WTC11 (cell line): ENCODE data around the gene PCDHB8. TPM values are rescaled to one million over a fixed set of nuclear protein-coding genes. Genes with fewer than 3 reads are reported as not detected.
"Not testable (repeated sequence)": the region's sequence is repeated elsewhere in the genome, so short reads cannot be mapped to it uniquely, and the experiment has no call there.

Source experiments
- ATAC-seq: fragments of 200-7000 bp; cut with Tn5 transposase; 2 replicates; pipeline ENCODE4 v1.10.0; 2021; ENCODE audit warnings: mild to moderate bottlenecking, moderate library complexity
- CTCF ChIA-PET: fragments of 300-600 bp; sonication (Branson Sonifier 250); formaldehyde crosslinking; loops from one replicate; lab custom pipeline; 2021; ENCODE audit warnings: antibody characterized with exemption; lab: Charles Lee
- POLR2A ChIA-PET: fragments of 350-600 bp; sonication (Branson Sonifier 250); formaldehyde crosslinking; loops from one replicate; lab custom pipeline; 2021; ENCODE audit warnings: antibody characterized with exemption; lab: Charles Lee
- DNase-seq: peaks from one replicate; pipeline ENCODE4 v3.0.0; 2021; ENCODE audit warnings: low spot score
- H3K27ac Mint-ChIP-seq: 2 replicates; pipeline ENCODE4 v1.8.0; 2021; ENCODE audit warnings: mixed read lengths
- H3K27me3 Mint-ChIP-seq: 2 replicates; pipeline ENCODE4 v1.8.0; 2021; ENCODE audit warnings: low read depth, mild to moderate bottlenecking, moderate library complexity, mixed read lengths
- H3K36me3 Mint-ChIP-seq: 2 replicates; pipeline ENCODE4 v1.8.0; 2021; ENCODE audit warnings: mixed read lengths
- H3K4me1 Mint-ChIP-seq: 2 replicates; pipeline ENCODE4 v1.8.0; 2022; ENCODE audit warnings: mixed read lengths
- H3K4me3 Mint-ChIP-seq: 2 replicates; pipeline ENCODE4 v1.8.0; 2021; ENCODE audit warnings: mild to moderate bottlenecking, moderate library complexity, mixed read lengths
- H3K9me3 Mint-ChIP-seq: 2 replicates; pipeline ENCODE4 v1.8.0; 2021; ENCODE audit warnings: mixed read lengths
- ARID4B ChIP-seq: sonication (generic); formaldehyde crosslinking; IDR thresholded peaks from 2 replicates; pipeline ENCODE4 v1.8.0; 2023; ENCODE audit warnings: missing genetic modification reagents, mild to moderate bottlenecking, borderline replicate concordance
- ERG ChIP-seq: fragments of 250-450 bp; sonication (Bioruptor Pico); IDR thresholded peaks from 2 replicates; pipeline ENCODE4 v1.8.0; 2021; ENCODE audit warnings: mild to moderate bottlenecking
- MLX ChIP-seq: sonication (generic); formaldehyde crosslinking; IDR thresholded peaks from 2 replicates; pipeline ENCODE4 v1.8.1; 2023; ENCODE audit warnings: mild to moderate bottlenecking, missing genetic modification reagents, moderate library complexity
- TCF7 ChIP-seq: sonication (generic); formaldehyde crosslinking; IDR thresholded peaks from 2 replicates; pipeline ENCODE4 v1.8.0; 2022; ENCODE audit warnings: mild to moderate bottlenecking, low read depth, missing genetic modification reagents, moderate library complexity
- total RNA-seq: library from RNA; stranded (reverse); gene quantifications from 3 replicates; pipeline ENCODE4 v1.2.3, GENCODE V29; 2021
- TF ChIP-seq, protein P1 (sequence below): sonication (generic); formaldehyde crosslinking; IDR thresholded peaks from 2 replicates; pipeline ENCODE4 v1.8.0; 2022; ENCODE audit warnings: mild to moderate bottlenecking, missing genetic modification reagents
- TF ChIP-seq, protein P2 (sequence below): fragments of 200-600 bp; IDR thresholded peaks from 2 replicates; pipeline ENCODE4 v1.8.0; 2022; ENCODE audit warnings: antibody characterized with exemption

The PCDHB8 gene
- total RNA-seq, 1 experiment from 2014 or later = 4.1 TPM

- no peak for TF ChIP-seq ARID4B (CRISPR knock-in tag)
- TF ChIP-seq, protein P1, sequence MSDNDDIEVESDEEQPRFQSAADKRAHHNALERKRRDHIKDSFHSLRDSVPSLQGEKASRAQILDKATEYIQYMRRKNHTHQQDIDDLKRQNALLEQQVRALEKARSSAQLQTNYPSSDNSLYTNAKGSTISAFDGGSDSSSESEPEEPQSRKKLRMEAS (CRISPR knock-in tag) = 0 out of 2 replicates have a peak, but pooled peaks have one; percentile 16
- TF ChIP-seq ERG = no peak
These were observed 4.7 kb downstream of the PCDHB8 start, which contains the start of gene PCDHB16 (continued) for GRCh38 chr5:141182248-141182647.

GRCh38 chr5:141184117-141184855, 6.7 kb downstream of the PCDHB8 start:
- H3K4me3 Mint-ChIP-seq, H3K27ac Mint-ChIP-seq, DNase-seq, H3K27me3 Mint-ChIP-seq, ATAC-seq, POLR2A ChIA-PET: not testable (repeated sequence)
- peaks cover 19% of the 10 kb centered on the region for H3K9me3 Mint-ChIP-seq
- H3K4me1 Mint-ChIP-seq = peaks cover 16% of the 10 kb centered on the region
- CTCF ChIA-PET = interaction anchor here (1.3 to 2.4 kb wide), 2 partner anchors 34 to 90 kb away, joined by 3 to 25 read pairs; partner anchors contain the start of genes PCDHB2 and PCDHB6
- peaks cover 22% of the 10 kb centered on the region for H3K36me3 Mint-ChIP-seq

- TF ChIP-seq TCF7 (no peak), MLX (CRISPR knock-in tag) (no peak)
- TF ChIP-seq, protein P2, sequence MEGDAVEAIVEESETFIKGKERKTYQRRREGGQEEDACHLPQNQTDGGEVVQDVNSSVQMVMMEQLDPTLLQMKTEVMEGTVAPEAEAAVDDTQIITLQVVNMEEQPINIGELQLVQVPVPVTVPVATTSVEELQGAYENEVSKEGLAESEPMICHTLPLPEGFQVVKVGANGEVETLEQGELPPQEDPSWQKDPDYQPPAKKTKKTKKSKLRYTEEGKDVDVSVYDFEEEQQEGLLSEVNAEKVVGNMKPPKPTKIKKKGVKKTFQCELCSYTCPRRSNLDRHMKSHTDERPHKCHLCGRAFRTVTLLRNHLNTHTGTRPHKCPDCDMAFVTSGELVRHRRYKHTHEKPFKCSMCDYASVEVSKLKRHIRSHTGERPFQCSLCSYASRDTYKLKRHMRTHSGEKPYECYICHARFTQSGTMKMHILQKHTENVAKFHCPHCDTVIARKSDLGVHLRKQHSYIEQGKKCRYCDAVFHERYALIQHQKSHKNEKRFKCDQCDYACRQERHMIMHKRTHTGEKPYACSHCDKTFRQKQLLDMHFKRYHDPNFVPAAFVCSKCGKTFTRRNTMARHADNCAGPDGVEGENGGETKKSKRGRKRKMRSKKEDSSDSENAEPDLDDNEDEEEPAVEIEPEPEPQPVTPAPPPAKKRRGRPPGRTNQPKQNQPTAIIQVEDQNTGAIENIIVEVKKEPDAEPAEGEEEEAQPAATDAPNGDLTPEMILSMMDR = peak; percentile 49; the same call in 1 of the 2 replicates
- DNase-seq (peak; percentile 71), ATAC-seq (peak; percentile 58)
- Mint-ChIP-seq H3K9me3 (peaks cover 19% of the 10 kb centered on the region), H3K4me3 (peak within 1 kb of the TSS; percentile 21), H3K36me3 (peaks cover 20% of the 10 kb centered on the region), H3K27me3 (peaks cover 4% of the 10 kb centered on the region; the same call in 1 of the 2 replicates), H3K4me1 (peaks cover 15% of the 10 kb centered on the region), H3K27ac (no peak within 1 kb of the TSS; the same call in 1 of the 2 replicates)
- ChIA-PET POLR2A (no interaction called here), CTCF (interaction anchor here (0.6 to 3.3 kb wide), 49 partner anchors 10 to 380 kb away, joined by 3 to 35 read pairs (median 4); partner anchors contain the start of genes PCDHA11, PCDHB11, PCDHB12 and PCDHB13)
These were observed 9.4 kb downstream of the PCDHB8 start, which contains the start of gene PCDHB9 for GRCh38 chr5:141186897-141187512. TSS of gene PCDHB9 (plus strand) at chr5:141187161. CDS start at chr5:141187319, 158 bp downstream.

GRCh38 chr5:141188682-141189081, 11.1 kb downstream of the PCDHB8 start:
- H3K27ac Mint-ChIP-seq, H3K27me3 Mint-ChIP-seq: not testable (repeated sequence)

DNA sequence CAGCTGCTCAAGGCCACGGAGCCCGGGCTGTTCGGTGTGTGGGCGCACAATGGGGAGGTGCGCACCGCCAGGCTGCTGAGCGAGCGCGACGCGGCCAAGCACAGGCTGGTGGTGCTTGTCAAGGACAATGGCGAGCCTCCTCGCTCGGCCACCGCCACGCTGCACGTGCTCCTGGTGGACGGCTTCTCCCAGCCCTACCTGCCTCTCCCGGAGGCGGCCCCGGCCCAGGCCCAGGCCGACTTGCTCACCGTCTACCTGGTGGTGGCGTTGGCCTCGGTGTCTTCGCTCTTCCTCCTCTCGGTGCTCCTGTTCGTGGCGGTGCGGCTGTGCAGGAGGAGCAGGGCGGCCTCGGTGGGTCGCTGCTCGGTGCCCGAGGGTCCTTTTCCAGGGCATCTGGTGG, 11.5 kb downstream of the PCDHB8 start:
- H3K27ac Mint-ChIP-seq, H3K4me1 Mint-ChIP-seq, H3K27me3 Mint-ChIP-seq, CTCF ChIA-PET, POLR2A ChIA-PET, DNase-seq, H3K4me3 Mint-ChIP-seq, ATAC-seq: not testable (repeated sequence)
- H3K9me3 Mint-ChIP-seq = peaks cover 13% of the 10 kb centered on the region; the same call in 1 of the 2 replicates
- H3K36me3 Mint-ChIP-seq = peaks cover 13% of the 10 kb centered on the region

More at GRCh38 chr5:141188682-141189081, 11.1 kb downstream of the PCDHB8 start:
- H3K36me3 Mint-ChIP-seq = peaks cover 13% of the 10 kb centered on the region
- H3K4me1 Mint-ChIP-seq, H3K4me3 Mint-ChIP-seq, DNase-seq, POLR2A ChIA-PET, ATAC-seq, CTCF ChIA-PET: not testable (repeated sequence)
- peaks cover 13% of the 10 kb centered on the region for H3K9me3 Mint-ChIP-seq
